ENCODE measurements around the gene TTC23. TPM values are rescaled to one million over a fixed set of nuclear protein-coding genes. Genes with fewer than 3 reads are reported as not detected.
A peak's percentile ranks its signal among the peaks of the same experiment; 100 is the strongest.

The TTC23 gene, protein sequence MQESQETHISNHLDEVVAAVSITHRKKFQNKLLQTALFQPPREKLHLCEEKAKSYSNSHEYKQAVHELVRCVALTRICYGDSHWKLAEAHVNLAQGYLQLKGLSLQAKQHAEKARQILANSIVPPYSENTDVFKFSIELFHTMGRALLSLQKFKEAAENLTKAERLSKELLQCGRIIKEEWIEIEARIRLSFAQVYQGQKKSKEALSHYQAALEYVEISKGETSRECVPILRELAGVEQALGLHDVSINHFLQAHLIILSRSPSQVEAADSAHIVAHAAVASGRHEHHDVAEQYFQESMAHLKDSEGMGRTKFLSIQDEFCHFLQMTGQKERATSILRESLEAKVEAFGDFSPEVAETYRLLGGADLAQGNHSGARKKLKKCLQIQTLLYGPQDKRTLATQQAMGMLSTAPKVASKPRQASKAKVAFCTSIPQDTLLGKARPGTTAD
- total RNA-seq (18.6 and 27.3 TPM in 2 replicates), polyA plus RNA-seq (3.0 and 4.1 TPM in 2 replicates), polyA minus RNA-seq (6.5 and 7.0 TPM in 2 replicates), Bru-seq, nascent RNA (percentile 71 among the genes with signal in this experiment), BruChase-seq, experiment 1, labeled RNA remaining after a 6-hour chase (percentile 58 among the genes with signal in this experiment), BruChase-seq, experiment 2, labeled RNA remaining after a 2-hour chase (percentile 58 among the genes with signal in this experiment)
- 3.6 and 4.5 TPM in 2 replicates for polyA plus RNA-seq (2011; cell fraction: cytosol; rRNA removed)
- 10.1 and 10.9 TPM in 2 replicates for polyA plus RNA-seq (2011; cell fraction: nucleus; rRNA removed)
- 15.8 and 18.0 TPM in 2 replicates for polyA plus RNA-seq (2012)
- 4.0 TPM for polyA minus RNA-seq (2011; cell fraction: cytosol; rRNA and poly(A)+ RNA removed)
- polyA minus RNA-seq (2011; cell fraction: nucleus; rRNA and poly(A)+ RNA removed) = 16.3 and 22.2 TPM in 2 replicates
- long read RNA-seq, partial matches to known transcripts = 3 of 31 reads
- long read RNA-seq, other reads (novel, unspliced or antisense) = 28 of 31 reads

- Histone ChIP-seq H3K79me2 (ENCODE audit: control insufficient read depth, insufficient read depth, low read length) (peaks cover 27% of the 10 kb centered on the region), H3K4me3 (replicated peaks in 1 of 3; ENCODE audit: insufficient read depth in 1 of 3, low read depth in 1 of 3, low read length in 3 of 3) (peak within 1 kb of the TSS; percentile 77 to 100 (median 100)), H4K20me1 (replicated peaks; ENCODE audit: control insufficient read depth, extremely low read depth, insufficient read depth, low read length) (no peaks in the 10 kb centered on the region), H3K27ac (ENCODE audit: insufficient read depth, low read depth, low read length) (peak within 1 kb of the TSS; percentile 89), H3K4me1 (ENCODE audit: control insufficient read depth, extremely low read depth, insufficient read depth, low read length) (peaks cover 30% of the 10 kb centered on the region), H3K9me3 (replicated peaks; ENCODE audit: control insufficient read depth, insufficient read depth, low read length) (no peaks in the 10 kb centered on the region), H3K36me3 (ENCODE audit: control insufficient read depth in 2 of 2, extremely low read depth in 1 of 2, insufficient read depth in 2 of 2, low read length in 2 of 2) (no peaks in the 10 kb centered on the region), H3K9ac (replicated peaks; ENCODE audit: extremely low read depth, insufficient read depth, low read length) (peak within 1 kb of the TSS; percentile 100), H3K27me3 (ENCODE audit: control insufficient read depth in 2 of 2, insufficient read depth in 2 of 2, low read length in 2 of 2) (no peaks in the 10 kb centered on the region), H3K4me2 (ENCODE audit: insufficient read depth, low read length) (peak within 1 kb of the TSS; percentile 80), H3K9me1 (replicated peaks; ENCODE audit: control insufficient read depth, extremely low read depth, insufficient read depth, low read length) (no peaks in the 10 kb centered on the region), H2AFZ (ENCODE audit: low read depth, low read length) (peak within 1 kb of the TSS; percentile 98)
- ChIA-PET CTCF (interaction anchor here (0.7 to 3.0 kb wide), 6 partner anchors 11 to 455 kb away, joined by 3 to 16 read pairs (median 4); partner anchors contain the start of gene SYNM), POLR2A (no interaction called here)
- intact Hi-C loops (cut with micrococcal nuclease) = loop anchor here (1.0 kb wide), 1 partner anchor 144 kb away; the partner anchor contains the start of gene SYNM
- TSS peak; percentile 37 for BruUV-seq (replicated peaks)
- FAIRE-seq (peak; percentile 94), DNase-seq (ENCODE audit: low read depth, low spot score) (peak; percentile 92)
- dilution Hi-C loops (cut with MboI; ENCODE audit: extremely low pct_ligation_motif_present, low sequenced_read_pairs) = no loop called here
- no peak for TF ChIP-seq GATA2 (IDR thresholded peaks at IDR 0.05; ENCODE audit: insufficient read depth, insufficient read length, low read depth, low read length)
- TF ChIP-seq POLR2AphosphoS5 (IDR thresholded peaks at IDR 0.05; ENCODE audit: insufficient read depth, low read depth, low read length) = peak; percentile 31
Observed at GRCh38 chr15:99249270-99249841, at the start of gene TTC23. Gene TTC23, minus strand, starts transcription at chr15:99249581. Its CDS starts 20,869 bp downstream, at chr15:99228712.

- no peaks in the 10 kb centered on the region for H3K79me2 ChIP-seq (ENCODE audit: control insufficient read depth, insufficient read depth, low read length)
- intact Hi-C loops (cut with micrococcal nuclease) (no loop called here), dilution Hi-C loops (cut with MboI; ENCODE audit: extremely low pct_ligation_motif_present, low sequenced_read_pairs) (loop anchor here (25.0 kb wide), 1 partner anchor 416 kb away; no protein-coding TSS in a partner anchor)
- DNase-seq (ENCODE audit: low read depth, low spot score) = no peak
- H4K20me1 ChIP-seq (replicated peaks; ENCODE audit: control insufficient read depth, extremely low read depth, insufficient read depth, low read length) = no peaks in the 10 kb centered on the region
- no peaks in the 10 kb centered on the region for H3K27me3 ChIP-seq (ENCODE audit: control insufficient read depth in 2 of 2, insufficient read depth in 2 of 2, low read length in 2 of 2)
- ChIA-PET CTCF (interaction anchor here (0.7 to 2.3 kb wide), 4 partner anchors 9 to 408 kb away, joined by 3 to 20 read pairs (median 6); no protein-coding TSS in a partner anchor), POLR2A (no interaction called here)
- BruUV-seq (replicated peaks) = no TSS peak
- no peak overlapping the region for H3K9ac ChIP-seq (replicated peaks; ENCODE audit: extremely low read depth, insufficient read depth, low read length)
- H3K9me1 ChIP-seq (replicated peaks; ENCODE audit: control insufficient read depth, extremely low read depth, insufficient read depth, low read length) = no peaks in the 10 kb centered on the region
- no peak overlapping the region for H2AFZ ChIP-seq (ENCODE audit: low read depth, low read length)
- H3K9me3 ChIP-seq (replicated peaks; ENCODE audit: control insufficient read depth, insufficient read depth, low read length) = no peaks in the 10 kb centered on the region
- no peaks in the 10 kb centered on the region for H3K4me1 ChIP-seq (ENCODE audit: control insufficient read depth, extremely low read depth, insufficient read depth, low read length)
- TF ChIP-seq GATA2 (IDR thresholded peaks at IDR 0.05; ENCODE audit: insufficient read depth, insufficient read length, low read depth, low read length) (no peak), JUN (IDR thresholded peaks at IDR 0.05; ENCODE audit: borderline replicate concordance, insufficient read depth, insufficient read length, low read depth) (no peak), POLR2A (IDR thresholded peaks at IDR 0.05; ENCODE audit: low read depth, low read length) (no peak)
- H3K4me2 ChIP-seq (ENCODE audit: insufficient read depth, low read length) = no peak overlapping the region
- no peak overlapping the region for H3K4me3 ChIP-seq (replicated peaks in 1 of 3; ENCODE audit: insufficient read depth in 1 of 3, low read depth in 1 of 3, low read length in 3 of 3)
- H3K27ac ChIP-seq (ENCODE audit: insufficient read depth, low read depth, low read length) = no peak overlapping the region
- no peak for FAIRE-seq
- no peaks in the 10 kb centered on the region for H3K36me3 ChIP-seq (ENCODE audit: control insufficient read depth in 2 of 2, extremely low read depth in 1 of 2, insufficient read depth in 2 of 2, low read length in 2 of 2)
Observed at GRCh38 chr15:99296386-99296785, 47.0 kb upstream of the TTC23 start.

Measured in endothelial cell of umbilical vein (primary cell).